Pancreas (tissue), 10 donors: ENCODE results near the gene GSN. TPM values are rescaled to one million over a fixed set of nuclear protein-coding genes. Genes with fewer than 3 reads are reported as not detected.

Source experiments
- ATAC-seq, 4 donors: fragments of 200-7000 bp; cut with Tn5 transposase; one replicate each; pipeline versions ENCODE4 v1.8.0 to v1.9.1; 2020; ENCODE audit warnings: mild to moderate bottlenecking in 4 of 4, moderate library complexity in 4 of 4
- DNase-seq, 6 donors: peaks; one replicate each; pipeline ENCODE4 v3.0.0-alpha.2; 2020
- FAIRE-seq: peaks from 2 replicates; lab custom pipeline; 2012; peaks lifted over from hg19 to GRCh38; lab: Jason Lieb, UNC
- H3K27ac ChIP-seq, 4 donors: fragments of 200-600 bp; sonication (generic); 1 replicate in 3 of 4; 2 replicates in 1 of 4; pipeline versions ENCODE4 v1.5.0 to v1.8.0; 2020
- H3K27me3 ChIP-seq, 4 donors: fragments of 200-600 bp; one replicate each; pipeline ENCODE4 v1.8.0; 2021
- H3K36me3 ChIP-seq, 3 donors: fragments of 200-600 bp; sonication (generic) in 1 of 3; one replicate each; pipeline versions ENCODE4 v1.5.0 to v1.8.0; 2020 to 2021
- H3K4me1 ChIP-seq, 3 donors: fragments of 200-600 bp; one replicate each; pipeline ENCODE4 v1.8.0; 2021
- H3K4me3 ChIP-seq, 4 donors: fragments of 200-600 bp; sonication (generic) in 2 of 4; one replicate each; pipeline versions ENCODE4 v1.5.0 to v1.8.0; 2020 to 2021
- H3K9me3 ChIP-seq, 4 donors: fragments of 200-600 bp; one replicate each; pipeline ENCODE4 v1.8.0; 2021
- CTCF ChIP-seq, 4 donors: fragments of 200-600 bp; sonication (generic) in 3 of 4; IDR thresholded peaks; one replicate each; pipeline versions ENCODE4 v1.5.0 to v1.8.0; 2021; ENCODE audit warnings: antibody characterized with exemption in 4 of 4
- WGBS, 2 donors: extraction: QIAGEN DNeasy Blood & Tissue Kit; methylation state at CpG; one replicate each; pipeline ENCODE4 v1.1.7; 2013; 5-methylcytosine and 5-hydroxymethylcytosine counted together
- intact Hi-C, 3 donors: fragments of 100-400 bp; cut with DNase I; formaldehyde crosslinking; loops; one replicate each; pipeline versions ENCODE4 v1.11.1 to v1.14.2; 2022
- polyA plus RNA-seq, 2 donors: library from polyadenylated mRNA; stranded (reverse); fragments of 200-250 nt; gene quantifications; one replicate each; pipeline ENCODE4 v1.2.3, GENCODE V29; 2013
- total RNA-seq, 6 donors: library from RNA; stranded (reverse); fragmentation: NEBNext Ultra II Directional in 4 of 6; extraction: Animal tissue kit (Norgen Biotek cat#: 25700) in 4 of 6; gene quantifications; one replicate each; pipeline versions ENCODE4 v1.2.1 to v1.2.4, GENCODE V29; 2021 to 2023
- donor health status: healthy with polysubstance abuse.
- donor health status: DM: no; HTN: no; CAD: no; lungs with moderate emphysema.
- donor health status: DM: no; HTN: no; CAD: no.
- donor health status: control.
- donor health status: control.
- donor health status: Bipolar disorder and iron deficiency.
- donor health status: DM: yes; HTN: yes; CAD: no.
- donor health status: DM: no; HTN: no; CAD: no.
- donor health status: DM: no; HTN: no; CAD: no.
- donor health status: DM: yes; HTN: yes; CAD: no.

Gene GSN
- total and polyA plus RNA-seq, 8 donors = 44.0 to 193 (median 132) TPM

- Histone ChIP-seq H3K4me1 (peaks cover 16 to 27% (median 19%) of the 10 kb centered on the region in 3 donors), H3K27ac (peak within 1 kb of the TSS; percentile 43 to 79 (median 60)), H3K27me3 (no peaks in the 10 kb centered on the region), H3K4me3 (peak within 1 kb of the TSS; percentile 25 to 61 (median 45)), H3K9me3 (no peaks in the 10 kb centered on the region), H3K36me3 (no peaks in the 10 kb centered on the region)
- peak; percentile 70 to 93 (median 82) for DNase-seq
- no peak for TF ChIP-seq CTCF (IDR thresholded peaks at IDR 0.05)
- ATAC-seq = peak; percentile 62 to 74 (median 66)
- no peak for FAIRE-seq
- 2 to 3% methylated on average over 52 of the region's 52 CpGs for WGBS, 2 donors
- intact Hi-C loops = no loop called here
These were observed 101.8 kb downstream of the GSN start, which contains the start of gene STOM for GRCh38 chr9:121369595-121370265. STOM (minus strand) TSS chr9:121370250; CDS start chr9:121370187, 63 bp downstream.

GRCh38 chr9:121371495-121372061 lies 103.6 kb downstream of the GSN start:
- 81 to 84% methylated on average over 4 of the region's 4 CpGs for WGBS, 2 donors
- TF ChIP-seq CTCF (IDR thresholded peaks at IDR 0.05) = no peak
- Histone ChIP-seq H3K9me3 (no peaks in the 10 kb centered on the region), H3K36me3 (no peaks in the 10 kb centered on the region), H3K27me3 (no peaks in the 10 kb centered on the region), H3K27ac (peak overlapping the region in 1 of 4 donors; percentile 6), H3K4me3 (no peak overlapping the region), H3K4me1 (peaks cover 16 to 22% (median 19%) of the 10 kb centered on the region in 3 donors)
- DNase-seq (no peak), ATAC-seq (no peak), FAIRE-seq (no peak)
- intact Hi-C loops = no loop called here

GRCh38 chr9:121372239-121373010 lies 104.5 kb downstream of the GSN start:
- H3K36me3 ChIP-seq = no peaks in the 10 kb centered on the region
- TF ChIP-seq CTCF (IDR thresholded peaks at IDR 0.05) = no peak
- intact Hi-C loops = no loop called here
- DNase-seq (no peak), FAIRE-seq (no peak), ATAC-seq (no peak)
- peak overlapping the region in 3 of 4 donors; percentile 17 to 69 (median 34) for H3K27ac ChIP-seq
- H3K9me3 ChIP-seq = no peaks in the 10 kb centered on the region
- WGBS, 2 donors = 75 to 77% methylated on average over 6 of the region's 6 CpGs
- peaks cover 16 to 19% (median 19%) of the 10 kb centered on the region in 3 donors for H3K4me1 ChIP-seq
- no peaks in the 10 kb centered on the region for H3K27me3 ChIP-seq
- no peak overlapping the region for H3K4me3 ChIP-seq

GRCh38 chr9:121373011-121373729 lies 105.2 kb downstream of the GSN start:
- intact Hi-C loops = no loop called here
- FAIRE-seq (no peak), ATAC-seq (peak; percentile 30 to 54 (median 40)), DNase-seq (peak in 1 of 6 donors; percentile 47)
- no peaks in the 10 kb centered on the region for H3K27me3 ChIP-seq
- peak overlapping the region in 3 of 4 donors; percentile 17 to 69 (median 34) for H3K27ac ChIP-seq
- H3K4me3 ChIP-seq = no peak overlapping the region
- no peaks in the 10 kb centered on the region for H3K9me3 ChIP-seq
- H3K36me3 ChIP-seq = no peaks in the 10 kb centered on the region
- H3K4me1 ChIP-seq = peaks cover 16 to 19% (median 16%) of the 10 kb centered on the region in 3 donors
- 27 to 32% methylated on average over 5 of the region's 5 CpGs for WGBS, 2 donors
- TF ChIP-seq CTCF (IDR thresholded peaks at IDR 0.05) = no peak
